Neural progenitor cell (in vitro differentiated cells): ENCODE measurements around the gene DOP1B. TPM values are rescaled to one million over a fixed set of nuclear protein-coding genes. Genes with fewer than 3 reads are reported as not detected.

Source experiments
- DNase-seq: peaks from one replicate; pipeline ENCODE4 v3.0.0-alpha.2; 2016; ENCODE audit warnings: low spot score
- H2AFZ ChIP-seq: fragments of 200-600 bp; sonication (generic); replicated peaks from 2 replicates; pipeline ENCODE4 v1.6.1; 2016; ENCODE audit warnings: antibody characterized with exemption
- H3F3A ChIP-seq: fragments of 200-600 bp; sonication (generic); 2 replicates; pipeline ENCODE4 v1.6.1; 2016; ENCODE audit warnings: antibody characterized with exemption, low read depth
- H3K27ac ChIP-seq: fragments of 200-600 bp; sonication (generic); 2 replicates; pipeline ENCODE4 v1.5.1; 2016; ENCODE audit warnings: mild to moderate bottlenecking
- H3K27me3 ChIP-seq: fragments of 200-600 bp; sonication (generic); 2 replicates; pipeline ENCODE4 v1.6.1; 2016; ENCODE audit warnings: mild to moderate bottlenecking, moderate library complexity
- H3K36me3 ChIP-seq: fragments of 200-600 bp; sonication (generic); 2 replicates; pipeline ENCODE4 v1.5.1; 2016
- H3K4me1 ChIP-seq: fragments of 200-600 bp; sonication (generic); 2 replicates; pipeline ENCODE4 v1.6.1; 2016; ENCODE audit warnings: mixed run types
- H3K4me2 ChIP-seq: fragments of 200-600 bp; sonication (generic); 2 replicates; pipeline ENCODE4 v1.6.1; 2016
- H3K4me3 ChIP-seq: fragments of 200-600 bp; sonication (generic); 2 replicates; pipeline ENCODE4 v1.5.1; 2016
- H3K79me2 ChIP-seq: fragments of 200-600 bp; sonication (generic); 2 replicates; pipeline ENCODE4 v1.6.1; 2016; ENCODE audit warnings: low read depth
- H3K9ac ChIP-seq: fragments of 200-600 bp; sonication (generic); 2 replicates; pipeline ENCODE4 v1.6.1; 2016
- H3K9me3 ChIP-seq: fragments of 200-600 bp; sonication (generic); 2 replicates; pipeline ENCODE4 v1.5.1; 2016; ENCODE audit warnings: low read depth
- H4K20me1 ChIP-seq: fragments of 200-600 bp; sonication (generic); 2 replicates; pipeline ENCODE4 v1.6.1; 2016; ENCODE audit warnings: low read depth
- H3K27ac Mint-ChIP-seq: 3 replicates; pipeline ENCODE4 v1.8.0; 2021; ENCODE audit warnings: mixed read lengths
- H3K27me3 Mint-ChIP-seq: 2 replicates; pipeline ENCODE4 v1.8.0; 2022; ENCODE audit warnings: low read depth, mild to moderate bottlenecking, inconsistent platforms, moderate library complexity, mixed read lengths; ENCODE audit not compliant: insufficient read depth
- H3K36me3 Mint-ChIP-seq: 3 replicates; pipeline ENCODE4 v1.8.0; 2021; ENCODE audit warnings: mixed read lengths
- H3K4me1 Mint-ChIP-seq: 3 replicates; pipeline ENCODE4 v1.8.0; 2021; ENCODE audit warnings: mixed read lengths
- H3K4me3 Mint-ChIP-seq: 3 replicates; pipeline ENCODE4 v1.8.0; 2021; ENCODE audit warnings: mild to moderate bottlenecking, moderate library complexity, mixed read lengths
- H3K9me3 Mint-ChIP-seq: 3 replicates; pipeline ENCODE4 v1.8.0; 2020; ENCODE audit warnings: mixed read lengths
- CTCF ChIP-seq: fragments of 200-600 bp; sonication (generic); IDR thresholded peaks from 2 replicates; pipeline ENCODE4 v1.5.1; 2017; ENCODE audit warnings: antibody characterized with exemption, mild to moderate bottlenecking
- EZH2 ChIP-seq: fragments of 200-600 bp; sonication (generic); IDR thresholded peaks from 2 replicates; pipeline ENCODE4 v1.6.1; 2017; ENCODE audit warnings: antibody characterized with exemption, mild to moderate bottlenecking, moderate library complexity
- EZH2phosphoT487 ChIP-seq: fragments of 200-600 bp; sonication (generic); IDR thresholded peaks from 2 replicates; pipeline ENCODE4 v1.6.1; 2017; ENCODE audit warnings: antibody characterized with exemption
- total RNA-seq: library from RNA; depleted of rRNA; stranded (reverse); fragments of >200 nt; gene quantifications from 2 replicates; pipeline ENCODE4 v1.2.3, GENCODE V29; 2015; ENCODE audit warnings: low replicate concordance

DOP1B gene
- total RNA-seq, 1 donor from 2014 or later = 9.9 TPM

DNA sequence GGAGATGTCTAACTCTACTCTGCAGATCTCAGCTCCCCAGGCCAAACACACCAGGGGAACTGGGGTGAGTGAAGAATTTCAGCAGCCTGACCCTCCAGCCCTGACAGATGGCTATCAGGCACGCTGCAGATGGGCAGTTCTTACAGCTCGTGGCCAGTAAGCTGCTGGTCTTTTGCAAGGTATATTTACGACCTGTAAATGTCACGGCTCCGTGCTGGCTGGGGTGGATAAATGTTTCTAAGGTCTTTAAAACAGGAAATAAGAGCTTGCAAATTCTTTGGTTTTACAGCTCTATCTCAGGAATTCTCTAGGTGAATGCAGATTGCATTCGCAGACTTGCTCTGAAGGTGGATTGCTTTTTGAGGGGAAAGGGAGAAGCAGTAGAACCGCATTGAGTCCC lies 10.1 kb downstream of the DOP1B start:
- Histone ChIP-seq H3K4me3 (no peak overlapping the region), H3K4me2 (no peak overlapping the region), H2AFZ (no peak overlapping the region), H3K79me2 (no peaks in the 10 kb centered on the region), H3K9me3 (no peaks in the 10 kb centered on the region), H4K20me1 (peaks cover 17% of the 10 kb centered on the region), H3K4me1 (peaks cover 5% of the 10 kb centered on the region), H3K27ac (no peak overlapping the region), H3K9ac (no peak overlapping the region), H3F3A (no peaks in the 10 kb centered on the region), H3K36me3 (no peaks in the 10 kb centered on the region), H3K27me3 (no peaks in the 10 kb centered on the region)
- H3K27me3 Mint-ChIP-seq = peaks cover 10% of the 10 kb centered on the region
- H3K36me3 Mint-ChIP-seq = peaks cover 16% of the 10 kb centered on the region
- DNase-seq = no peak
- no peak overlapping the region for H3K4me3 Mint-ChIP-seq
- peaks cover 23% of the 10 kb centered on the region for H3K4me1 Mint-ChIP-seq
- no peak for TF ChIP-seq EZH2phosphoT487
- TF ChIP-seq CTCF = no peak
- TF ChIP-seq EZH2 = no peak
- peaks cover 2% of the 10 kb centered on the region for H3K9me3 Mint-ChIP-seq
- H3K27ac Mint-ChIP-seq = no peak overlapping the region

DNA sequence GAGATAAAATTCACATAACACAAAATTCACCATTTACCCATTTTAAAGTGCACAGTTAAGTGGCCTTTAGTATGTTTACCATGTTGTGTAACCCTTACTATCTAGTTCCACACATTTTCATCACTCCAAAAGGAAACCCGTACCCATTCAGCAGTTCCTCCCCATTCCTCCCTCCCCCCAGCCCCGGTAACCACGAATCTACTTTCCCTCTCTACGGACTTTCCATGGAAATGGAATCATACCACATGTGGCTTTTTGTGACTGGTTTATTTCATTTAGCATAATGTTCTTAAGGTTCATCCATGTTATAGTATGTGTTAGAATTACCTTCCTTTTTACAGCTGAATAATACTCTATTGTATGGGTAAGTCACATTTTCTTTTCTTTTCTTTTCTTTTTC lies 10.9 kb downstream of the DOP1B start:
- Histone ChIP-seq H3F3A (no peaks in the 10 kb centered on the region), H3K36me3 (no peaks in the 10 kb centered on the region), H3K9ac (no peak overlapping the region), H4K20me1 (peaks cover 17% of the 10 kb centered on the region), H2AFZ (no peak overlapping the region), H3K9me3 (no peaks in the 10 kb centered on the region), H3K4me3 (no peak overlapping the region), H3K27ac (no peak overlapping the region), H3K4me2 (no peak overlapping the region), H3K4me1 (peaks cover 5% of the 10 kb centered on the region), H3K79me2 (no peaks in the 10 kb centered on the region), H3K27me3 (no peaks in the 10 kb centered on the region)
- H3K27ac Mint-ChIP-seq = no peak overlapping the region
- peaks cover 2% of the 10 kb centered on the region for H3K9me3 Mint-ChIP-seq
- H3K27me3 Mint-ChIP-seq = peaks cover 8% of the 10 kb centered on the region
- no peak overlapping the region for H3K4me3 Mint-ChIP-seq
- no peak for DNase-seq
- peaks cover 16% of the 10 kb centered on the region for H3K36me3 Mint-ChIP-seq
- H3K4me1 Mint-ChIP-seq = peaks cover 24% of the 10 kb centered on the region
- TF ChIP-seq CTCF = no peak
- no peak for TF ChIP-seq EZH2phosphoT487
- no peak for TF ChIP-seq EZH2

- Histone ChIP-seq H2AFZ (no peak overlapping the region), H3K4me1 (no peaks in the 10 kb centered on the region), H3K9me3 (no peaks in the 10 kb centered on the region), H3K79me2 (no peaks in the 10 kb centered on the region), H3K9ac (no peak overlapping the region), H3K4me2 (no peak overlapping the region), H3K27ac (no peak overlapping the region), H3K4me3 (no peak overlapping the region), H3K27me3 (no peaks in the 10 kb centered on the region), H4K20me1 (peaks cover 3% of the 10 kb centered on the region), H3K36me3 (no peaks in the 10 kb centered on the region), H3F3A (no peaks in the 10 kb centered on the region)
- TF ChIP-seq EZH2phosphoT487 (no peak), CTCF (no peak), EZH2 (no peak)
- H3K27me3 Mint-ChIP-seq = peaks cover 3% of the 10 kb centered on the region
- H3K4me3 Mint-ChIP-seq = no peak overlapping the region
- DNase-seq = no peak
- H3K27ac Mint-ChIP-seq = no peak overlapping the region
- peaks cover 7% of the 10 kb centered on the region for H3K4me1 Mint-ChIP-seq
- H3K36me3 Mint-ChIP-seq = peaks cover 16% of the 10 kb centered on the region
- no peaks in the 10 kb centered on the region for H3K9me3 Mint-ChIP-seq
Measured at GRCh38 chr21:36169470-36170128, 13.0 kb downstream of the DOP1B start.
